GM10248 (cell line): ENCODE results near the gene FBXL17.

ENCODE experiments used
- CTCF ChIA-PET: fragments of 300-600 bp; sonication (Branson Sonifier 250); formaldehyde crosslinking; extraction: SDS; loops from one replicate; lab custom pipeline; 2021; ENCODE audit warnings: antibody characterized with exemption; lab: Yijun Ruan, JAX
- POLR2A ChIA-PET: fragments of 350-650 bp; sonication (Branson Sonifier 250); formaldehyde crosslinking; extraction: SDS; loops from one replicate; lab custom pipeline; 2020; ENCODE audit warnings: antibody characterized with exemption; lab: Yijun Ruan, JAX
- DNase-seq: peaks from one replicate; pipeline ENCODE4 v3.0.0; 2012; ENCODE audit errors: extremely low spot score
- CTCF ChIP-seq: IDR thresholded peaks from 2 replicates; pipeline ENCODE4 v1.5.1; 2012; ENCODE audit warnings: mild to moderate bottlenecking, low read depth; ENCODE audit errors: extremely low read depth, missing control alignments, control extremely low read depth

FBXL17 gene

GRCh38 chr5:107889387-107889786, 492.5 kb downstream of the FBXL17 start:
- no peak for TF ChIP-seq CTCF
- no peak for DNase-seq
- CTCF ChIA-PET = no interaction called here
- POLR2A ChIA-PET = no interaction called here

GRCh38 chr5:107888541-107888940, 493.4 kb downstream of the FBXL17 start:
- TF ChIP-seq CTCF = no peak
- POLR2A ChIA-PET = no interaction called here
- CTCF ChIA-PET = interaction anchor here (1.4 to 2.2 kb wide), 2 partner anchors 9 to 13 kb away, joined by 3 to 5 read pairs; no protein-coding TSS in a partner anchor
- no peak for DNase-seq

- no peak for DNase-seq
- POLR2A ChIA-PET = no interaction called here
- TF ChIP-seq CTCF = no peak
- CTCF ChIA-PET = interaction anchor here (1.0 to 2.2 kb wide), 3 partner anchors 8 to 458 kb away, joined by 3 to 5 read pairs (median 3); no protein-coding TSS in a partner anchor
Observed at GRCh38 chr5:107887166-107887943, 494.5 kb downstream of the FBXL17 start.

- CTCF ChIA-PET = interaction anchor here (1.1 to 1.6 kb wide), 3 partner anchors 9 to 36 kb away, joined by 3 to 5 read pairs (median 3); no protein-coding TSS in a partner anchor
- no peak for TF ChIP-seq CTCF
- POLR2A ChIA-PET = no interaction called here
- DNase-seq = no peak
Observed at GRCh38 chr5:107885601-107886000, 496.3 kb downstream of the FBXL17 start.

- CTCF ChIA-PET = interaction anchor here (1.0 kb wide), 1 partner anchor 11 kb away, joined by 3 read pairs; no protein-coding TSS in a partner anchor
- no peak for DNase-seq
- POLR2A ChIA-PET = no interaction called here
- no peak for TF ChIP-seq CTCF
Observed at GRCh38 chr5:107884871-107885270, 497.0 kb downstream of the FBXL17 start.

- no peak for DNase-seq
- POLR2A ChIA-PET = no interaction called here
- no peak for TF ChIP-seq CTCF
- CTCF ChIA-PET = interaction anchor here (0.9 to 1.2 kb wide), 4 partner anchors 9 to 39 kb away, joined by 3 to 4 read pairs (median 3); no protein-coding TSS in a partner anchor
Observed at GRCh38 chr5:107878661-107879060, 503.2 kb downstream of the FBXL17 start.
